BLaER1 treated with 17β-estradiol and CSF1 and Interleukin-3, amounts not matched to agents 10 nM and 100 nM (cell line): Measurements from ENCODE around the gene P4HA2.

Experiments used
- H3K27ac ChIP-seq, 11 experiments: shearing (Covaris generic); formaldehyde crosslinking; 2 replicates each; pipeline ENCODE4 v1.8.1; 2022
- H3K27me3 ChIP-seq, 11 experiments: shearing (Covaris generic); formaldehyde crosslinking; 2 replicates each; pipeline ENCODE4 v1.8.1; 2022
- H3K36me3 ChIP-seq, 11 experiments: shearing (Covaris generic); formaldehyde crosslinking; 2 replicates each; pipeline ENCODE4 v1.8.1; 2022
- H3K4me1 ChIP-seq, 10 experiments: shearing (Covaris generic); formaldehyde crosslinking; 2 replicates each; pipeline ENCODE4 v1.8.1; 2022
- H3K4me2 ChIP-seq, 11 experiments: shearing (Covaris generic); formaldehyde crosslinking; 2 replicates each; pipeline ENCODE4 v1.8.1; 2022
- H3K4me3 ChIP-seq, 10 experiments: shearing (Covaris generic); formaldehyde crosslinking; 2 replicates each; pipeline ENCODE4 v1.8.1; 2022
- H3K9ac ChIP-seq, 11 experiments: shearing (Covaris generic); formaldehyde crosslinking; 2 replicates each; pipeline ENCODE4 v1.8.1; 2022
- H3K9me3 ChIP-seq, 11 experiments: shearing (Covaris generic); formaldehyde crosslinking; replicated peaks in 1 of 11; 2 replicates each; pipeline ENCODE4 v1.8.1; 2022
- H4K20me1 ChIP-seq, 11 experiments: shearing (Covaris generic); formaldehyde crosslinking; 2 replicates each; pipeline ENCODE4 v1.8.1; 2022
- Cebpa-rat ChIP-seq, 11 experiments: shearing (Covaris generic); IDR thresholded peaks; 2 replicates each; pipeline ENCODE4 v1.8.1; 2022

The P4HA2 gene

GRCh38 chr5:132195727-132196126 is 31.9 kb downstream of the P4HA2 start:
- no peaks in the 10 kb centered on the region for H3K27me3 ChIP-seq
- H3K4me1 ChIP-seq: peaks cover 0 to 9% (median 5%) of the 10 kb centered on the region in 10 experiments; a peak in 14 of 20 replicates
- TF ChIP-seq Cebpa-rat (IDR thresholded peaks at IDR 0.05): no peak
- H3K9ac ChIP-seq: no peak overlapping the region
- H3K36me3 ChIP-seq: peaks cover 33 to 91% (median 75%) of the 10 kb centered on the region in 11 experiments; a peak in 21 of 22 replicates
- H3K4me2 ChIP-seq: no peak overlapping the region
- H3K4me3 ChIP-seq: no peak overlapping the region
- H4K20me1 ChIP-seq: no peaks in the 10 kb centered on the region
- no peak overlapping the region for H3K27ac ChIP-seq
- H3K9me3 ChIP-seq: no peaks in the 10 kb centered on the region

DNA sequence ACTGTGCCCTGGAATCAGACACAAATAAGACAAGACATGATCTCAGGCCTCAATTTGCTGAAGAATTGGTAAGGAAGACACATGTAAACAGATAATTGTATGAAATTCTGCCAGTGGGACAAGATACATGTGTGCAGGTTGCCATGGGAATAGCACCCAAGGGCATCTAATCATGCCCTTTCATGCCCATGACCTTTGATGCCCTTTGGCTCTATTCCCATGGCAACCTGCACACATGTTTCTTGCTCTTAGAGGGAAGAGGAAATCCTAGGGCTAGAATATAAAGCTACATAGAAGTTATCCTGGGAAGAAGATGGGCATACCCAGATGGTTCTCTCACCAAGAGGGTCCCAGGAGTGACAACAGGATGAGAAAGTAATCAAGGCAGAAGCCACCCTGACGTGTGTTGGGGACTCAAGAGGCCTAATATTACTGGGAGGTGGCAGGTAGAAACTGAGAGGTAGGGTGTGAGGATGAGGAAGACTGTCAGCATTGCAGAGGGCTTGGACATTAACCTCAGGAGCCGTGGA is 34.4 kb downstream of the P4HA2 start:
- Histone ChIP-seq H4K20me1 (no peaks in the 10 kb centered on the region), H3K9me3 (no peaks in the 10 kb centered on the region)

GRCh38 chr5:132190161-132190817 is 37.4 kb downstream of the P4HA2 start:
- Histone ChIP-seq H3K4me2 (no peak overlapping the region), H3K36me3 (peaks cover 0 to 38% (median 29%) of the 10 kb centered on the region in 11 experiments; a peak in 19 of 22 replicates), H4K20me1 (no peaks in the 10 kb centered on the region), H3K27me3 (no peaks in the 10 kb centered on the region), H3K4me3 (no peak overlapping the region), H3K9ac (no peak overlapping the region), H3K9me3 (no peaks in the 10 kb centered on the region), H3K4me1 (no peaks in the 10 kb centered on the region), H3K27ac (no peak overlapping the region)
- no peak for TF ChIP-seq Cebpa-rat (IDR thresholded peaks at IDR 0.05)

More for the DNA sequence above, 34.4 kb downstream of the P4HA2 start:
- no peak overlapping the region for H3K4me2 ChIP-seq
- no peak overlapping the region for H3K9ac ChIP-seq
- H3K27me3 ChIP-seq: no peaks in the 10 kb centered on the region
- H3K36me3 ChIP-seq: peaks cover 16 to 66% (median 53%) of the 10 kb centered on the region in 11 experiments; a peak in 21 of 22 replicates
- H3K4me1 ChIP-seq: no peaks in the 10 kb centered on the region
- H3K4me3 ChIP-seq: no peak overlapping the region
- no peak overlapping the region for H3K27ac ChIP-seq
- TF ChIP-seq Cebpa-rat (IDR thresholded peaks at IDR 0.05): no peak

GRCh38 chr5:132184588-132184987 is 43.1 kb downstream of the P4HA2 start:
- Histone ChIP-seq H3K27me3 (no peaks in the 10 kb centered on the region), H3K4me2 (no peak overlapping the region), H3K4me1 (peaks cover 5 to 17% (median 13%) of the 10 kb centered on the region in 10 experiments; a peak in 16 of 20 replicates), H3K4me3 (no peak overlapping the region), H4K20me1 (no peaks in the 10 kb centered on the region), H3K27ac (no peak overlapping the region), H3K9ac (no peak overlapping the region), H3K9me3 (peaks cover 0 to 18% (median 14%) of the 10 kb centered on the region in 11 experiments; a peak in 19 of 22 replicates), H3K36me3 (peaks cover 0 to 6% (median 0%) of the 10 kb centered on the region in 11 experiments; a peak in 1 of 22 replicates)
- no peak for TF ChIP-seq Cebpa-rat (IDR thresholded peaks at IDR 0.05)

- Histone ChIP-seq H3K9me3 (peaks cover 0 to 18% (median 14%) of the 10 kb centered on the region in 11 experiments; a peak in 19 of 22 replicates), H3K27me3 (no peaks in the 10 kb centered on the region), H3K36me3 (peaks cover 0 to 6% (median 0%) of the 10 kb centered on the region in 11 experiments; a peak in 1 of 22 replicates), H4K20me1 (no peaks in the 10 kb centered on the region), H3K4me2 (no peak overlapping the region), H3K9ac (no peak overlapping the region), H3K4me1 (peaks cover 10 to 23% (median 17%) of the 10 kb centered on the region in 10 experiments; a peak in 17 of 20 replicates), H3K4me3 (no peak overlapping the region), H3K27ac (no peak overlapping the region)
- no peak for TF ChIP-seq Cebpa-rat (IDR thresholded peaks at IDR 0.05)
These were observed 43.9 kb downstream of the P4HA2 start for GRCh38 chr5:132183723-132184122.

DNA sequence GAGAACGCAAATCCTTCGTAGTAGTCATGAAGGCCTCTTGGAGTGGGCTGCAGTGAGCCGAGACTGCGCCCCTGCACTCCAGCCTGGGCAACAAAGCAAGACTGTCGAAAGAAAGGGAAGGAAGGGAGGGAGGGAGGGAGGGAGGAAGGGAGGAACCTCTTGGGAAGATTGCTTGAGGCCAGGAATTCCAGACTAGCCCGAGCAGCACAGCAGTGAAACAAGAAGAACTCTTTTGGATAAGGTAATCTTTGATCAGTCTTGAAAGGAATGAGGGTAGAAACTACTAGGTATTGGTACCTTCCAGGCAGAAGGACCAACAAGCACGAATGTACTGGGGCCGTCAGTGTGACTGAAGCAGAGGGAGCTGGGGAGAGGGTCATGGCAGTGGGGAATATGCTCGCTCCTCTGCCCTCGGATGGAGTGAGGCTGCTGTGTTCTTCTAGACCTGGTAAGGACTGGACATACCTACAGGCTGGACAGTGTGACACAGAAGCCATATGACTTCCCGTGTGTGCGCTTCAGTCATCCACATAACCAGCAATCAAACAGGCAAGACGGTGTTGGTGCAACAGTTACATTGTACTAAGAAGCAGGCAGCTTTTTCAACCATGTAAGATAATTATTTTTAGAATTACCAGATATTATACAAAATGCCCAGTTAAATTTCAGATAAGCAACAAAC is 45.2 kb downstream of the P4HA2 start:
- no peak overlapping the region for H3K4me3 ChIP-seq
- H3K4me2 ChIP-seq: no peak overlapping the region
- no peaks in the 10 kb centered on the region for H3K27me3 ChIP-seq
- no peak overlapping the region for H3K9ac ChIP-seq
- no peak overlapping the region for H3K27ac ChIP-seq
- H3K9me3 ChIP-seq: peaks cover 0 to 18% (median 14%) of the 10 kb centered on the region in 11 experiments; a peak in 19 of 22 replicates
- H3K36me3 ChIP-seq: peaks cover 0 to 6% (median 0%) of the 10 kb centered on the region in 11 experiments; a peak in 1 of 22 replicates
- no peaks in the 10 kb centered on the region for H4K20me1 ChIP-seq
- H3K4me1 ChIP-seq: peaks cover 12 to 29% (median 20%) of the 10 kb centered on the region in 10 experiments
- TF ChIP-seq Cebpa-rat (IDR thresholded peaks at IDR 0.05): no peak

GRCh38 chr5:132181011-132181629 is 46.5 kb downstream of the P4HA2 start:
- Histone ChIP-seq H3K27ac (no peak overlapping the region), H3K4me1 (peaks cover 20 to 42% (median 31%) of the 10 kb centered on the region in 10 experiments), H3K9me3 (peaks cover 0 to 18% (median 14%) of the 10 kb centered on the region in 11 experiments; a peak in 19 of 22 replicates), H3K4me2 (no peak overlapping the region; a peak in 1 of 22 replicates), H3K27me3 (no peaks in the 10 kb centered on the region), H4K20me1 (no peaks in the 10 kb centered on the region), H3K4me3 (no peak overlapping the region), H3K9ac (no peak overlapping the region), H3K36me3 (peaks cover 0 to 6% (median 0%) of the 10 kb centered on the region in 11 experiments; a peak in 1 of 22 replicates)
- no peak for TF ChIP-seq Cebpa-rat (IDR thresholded peaks at IDR 0.05)

DNA sequence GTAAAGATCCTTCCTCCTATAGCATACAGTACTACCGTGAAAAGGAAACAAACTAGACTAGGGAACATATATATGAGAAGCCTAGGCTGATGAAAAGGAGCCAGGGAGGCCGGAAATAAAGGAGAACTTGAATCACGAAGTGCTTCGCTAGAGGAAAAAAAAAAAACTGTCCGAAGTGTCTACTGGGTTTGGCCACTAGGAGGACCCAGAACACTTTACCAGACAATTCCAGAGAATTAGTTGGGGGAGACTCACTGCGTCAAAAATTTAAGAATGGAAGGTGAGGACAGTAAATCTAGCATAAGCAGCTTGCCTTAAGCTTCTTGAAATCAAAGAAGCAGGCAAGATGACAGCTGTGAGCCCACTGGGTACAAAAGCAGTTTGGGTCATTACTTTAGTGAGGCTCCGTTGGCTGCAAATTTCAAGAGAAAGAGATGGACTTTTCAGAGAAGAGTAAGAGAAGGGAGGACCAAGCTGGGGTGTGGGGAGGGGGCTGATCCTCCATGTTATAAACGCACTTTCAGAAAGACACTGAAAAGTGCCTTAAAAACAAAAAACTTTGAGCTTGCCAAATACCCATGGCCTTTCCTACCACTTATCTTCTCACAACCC is 47.4 kb downstream of the P4HA2 start:
- Histone ChIP-seq H3K27ac (no peak overlapping the region), H3K27me3 (no peaks in the 10 kb centered on the region), H3K36me3 (peaks cover 0 to 6% (median 0%) of the 10 kb centered on the region in 11 experiments; a peak in 1 of 22 replicates), H3K4me2 (peak overlapping the region in 9 of 11 experiments; percentile 4 to 52 (median 21); a peak in 10 of 22 replicates), H3K4me1 (peaks cover 20 to 42% (median 31%) of the 10 kb centered on the region in 10 experiments), H3K9ac (no peak overlapping the region), H4K20me1 (no peaks in the 10 kb centered on the region), H3K9me3 (peaks cover 0 to 18% (median 14%) of the 10 kb centered on the region in 11 experiments; a peak in 19 of 22 replicates), H3K4me3 (no peak overlapping the region)
- TF ChIP-seq Cebpa-rat (IDR thresholded peaks at IDR 0.05): no peak
